ENCODE measurements around the gene DUSP1.
A peak's percentile ranks its signal among the peaks of the same experiment; 100 is the strongest.

DUSP1 gene

GRCh38 chr5:172777881-172778814, 7.2 kb upstream of the DUSP1 start:
- no peak for DNase-seq (ENCODE audit: low spot score)

DNA sequence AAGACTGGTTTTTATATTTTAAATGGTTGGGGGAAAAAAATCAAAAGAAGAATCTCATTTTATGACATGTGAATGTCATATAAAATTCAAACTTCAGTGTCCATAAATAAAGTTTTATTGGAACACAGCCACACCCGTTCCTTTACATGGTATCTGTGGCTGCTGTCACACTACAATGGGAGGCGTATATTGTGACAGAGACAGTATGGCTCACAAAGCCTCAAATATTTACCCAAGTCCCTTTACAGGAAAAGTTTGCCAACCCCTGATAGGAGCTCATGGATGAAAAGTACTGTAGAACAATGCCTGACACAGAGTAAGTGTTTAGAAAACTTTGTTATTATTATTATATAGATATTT, 5.2 kb upstream of the DUSP1 start:
- no peak for DNase-seq (ENCODE audit: low spot score)

DNA sequence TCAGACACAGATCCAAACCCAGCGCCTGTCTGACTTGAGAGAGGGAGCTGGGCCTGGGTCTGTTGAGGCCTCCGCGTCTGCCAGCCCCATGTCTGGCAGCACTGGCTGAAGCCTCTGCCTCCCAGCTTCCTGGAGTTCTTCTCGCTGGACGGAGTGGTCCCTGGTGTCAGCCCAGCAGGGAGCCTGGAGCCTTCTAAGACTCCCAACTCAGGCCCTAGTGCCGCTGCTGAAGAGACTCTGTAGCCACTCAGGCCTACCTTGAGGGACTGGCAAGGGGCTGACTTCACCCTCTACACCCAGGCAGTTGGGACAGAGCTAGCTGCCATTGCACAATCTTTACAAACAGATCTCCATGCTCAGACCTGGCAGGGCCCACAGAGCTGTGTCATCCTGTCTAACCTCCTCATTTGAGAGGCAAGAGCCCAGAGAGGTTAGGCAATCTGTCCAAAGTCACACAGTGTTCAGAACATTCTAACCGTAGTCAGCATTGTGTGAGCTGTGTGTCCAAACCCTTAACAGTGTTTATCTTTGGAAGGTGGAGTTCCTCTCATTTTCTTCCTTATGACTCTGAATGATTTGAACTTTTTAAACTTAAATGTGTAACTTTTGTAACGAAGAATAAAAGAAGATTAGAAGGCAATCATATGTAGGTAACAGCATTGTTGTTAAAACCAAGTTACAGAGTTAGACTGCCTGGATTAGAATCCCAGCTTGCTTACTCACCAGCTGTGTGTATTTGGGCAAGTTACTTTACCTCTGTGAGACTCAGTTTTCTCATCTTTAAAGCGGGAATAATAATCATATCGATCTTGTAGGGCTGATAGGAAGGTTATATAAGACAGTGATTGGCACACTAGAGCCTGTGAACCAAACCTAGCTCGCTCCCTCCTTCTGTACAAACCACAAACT, 4.6 kb upstream of the DUSP1 start:
- DNase-seq (ENCODE audit: low spot score): no peak

DNA sequence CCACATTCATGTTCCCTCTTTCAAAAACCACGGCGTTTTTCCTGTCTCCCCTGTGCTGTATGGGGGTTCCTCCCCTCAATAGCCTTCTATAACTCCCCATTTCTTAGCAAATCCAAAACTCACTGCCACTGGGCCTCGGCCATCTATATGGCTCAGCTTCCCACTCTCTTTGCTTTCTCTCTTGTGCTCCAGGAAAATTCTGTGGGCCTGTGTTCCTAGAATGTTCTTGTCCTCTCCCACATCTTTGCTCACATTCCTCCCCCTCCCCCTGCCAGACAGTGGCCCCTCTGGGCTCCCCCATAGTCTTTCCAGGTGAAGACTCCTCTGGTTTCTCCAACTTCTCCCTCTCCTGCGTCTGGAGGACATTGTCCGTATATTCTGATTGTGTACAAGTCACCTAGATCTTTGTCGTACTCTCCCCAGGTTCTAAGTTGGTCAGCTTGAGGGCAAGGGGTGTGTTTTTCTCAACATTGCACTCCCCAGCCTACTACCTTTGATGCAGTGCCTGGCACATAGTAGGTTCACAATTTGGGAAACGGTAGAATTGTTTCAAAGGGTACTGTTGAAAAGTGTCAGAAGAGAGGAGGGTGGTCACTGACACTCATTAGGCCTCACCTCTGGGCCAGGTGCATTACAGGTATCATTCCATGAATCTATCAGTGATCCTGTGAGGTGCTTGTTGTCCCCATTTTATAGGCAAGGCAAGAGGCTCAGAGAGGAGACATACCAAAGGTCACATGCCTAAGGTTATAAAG, 3.7 kb upstream of the DUSP1 start:
- DNase-seq (ENCODE audit: low spot score): no peak

GRCh38 chr5:172773481-172774469, 2.8 kb upstream of the DUSP1 start:
- no peak for DNase-seq (ENCODE audit: low spot score)

DNA sequence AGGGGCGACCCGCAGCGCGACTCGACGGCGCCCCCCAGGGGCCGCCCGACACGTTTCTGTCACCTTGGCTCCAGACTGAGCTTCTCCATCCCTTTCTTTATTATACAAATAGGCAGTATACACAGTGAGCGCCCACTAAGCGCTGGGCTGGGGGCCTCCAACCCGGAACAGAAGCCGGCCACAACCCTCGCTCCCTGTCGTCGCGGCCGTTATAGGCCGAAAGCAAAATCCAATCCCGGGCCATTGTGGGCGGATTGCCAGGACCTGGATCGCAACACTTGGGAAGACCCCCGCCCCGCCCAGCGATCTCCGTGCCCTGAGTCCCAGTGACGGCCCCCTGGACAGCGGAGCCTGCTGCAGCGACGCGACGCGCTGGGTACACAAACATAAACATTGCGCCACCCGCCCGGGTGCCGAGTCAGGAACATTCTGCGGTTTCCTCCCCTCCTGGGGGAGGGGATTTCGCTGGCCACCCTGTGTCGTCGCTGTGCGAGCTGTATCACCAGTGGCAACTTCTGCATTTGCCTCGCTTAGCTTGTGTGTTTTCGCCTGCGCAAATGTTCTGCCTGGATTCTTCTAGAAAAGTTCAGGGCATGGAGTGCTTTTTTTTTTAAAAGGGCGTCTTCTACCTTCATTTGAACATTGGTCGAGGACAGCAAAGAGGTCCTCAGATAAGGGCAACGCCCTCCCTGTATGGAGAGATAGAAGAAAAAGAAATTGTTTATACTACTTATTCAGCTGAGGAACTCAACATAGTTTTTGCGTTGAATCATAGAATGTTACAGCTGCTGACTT, 1.3 kb upstream of the DUSP1 start:
- DNase-seq (ENCODE audit: low spot score): peak; percentile 35

DNA sequence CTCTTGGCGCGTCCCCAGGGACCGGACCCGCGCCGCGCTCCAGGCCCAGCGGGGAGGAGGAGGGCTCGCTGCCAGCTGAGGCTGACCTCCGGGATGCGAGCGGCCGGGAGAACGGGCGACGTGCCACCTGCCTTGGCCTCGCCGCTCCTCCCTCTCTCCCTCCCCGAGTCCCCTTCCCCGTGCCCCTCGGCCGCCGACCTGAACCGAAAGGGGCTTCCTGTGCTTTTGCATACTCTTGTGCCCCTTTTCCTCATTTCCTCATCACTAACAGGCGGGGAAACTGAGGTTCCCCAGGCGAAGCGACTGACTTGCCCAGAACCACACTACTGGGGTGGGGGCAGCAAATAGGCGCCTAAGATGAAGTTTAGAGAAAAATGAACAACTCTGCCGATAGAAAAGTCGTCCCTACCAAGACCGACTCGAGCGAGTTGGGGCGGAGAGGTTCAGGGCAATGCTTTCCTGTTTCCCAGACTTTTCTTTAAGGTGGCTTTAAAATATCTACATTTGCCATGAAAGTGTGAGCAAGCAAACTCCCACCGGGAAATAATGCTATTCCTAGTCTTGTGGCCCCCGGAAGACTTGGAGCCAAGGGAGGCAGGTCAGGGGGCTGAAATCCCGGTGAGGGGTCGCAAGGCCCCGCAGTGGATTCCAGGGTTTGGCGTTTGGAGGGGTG, 580 bp upstream of the DUSP1 start:
- DNase-seq (ENCODE audit: low spot score): no peak

DNA sequence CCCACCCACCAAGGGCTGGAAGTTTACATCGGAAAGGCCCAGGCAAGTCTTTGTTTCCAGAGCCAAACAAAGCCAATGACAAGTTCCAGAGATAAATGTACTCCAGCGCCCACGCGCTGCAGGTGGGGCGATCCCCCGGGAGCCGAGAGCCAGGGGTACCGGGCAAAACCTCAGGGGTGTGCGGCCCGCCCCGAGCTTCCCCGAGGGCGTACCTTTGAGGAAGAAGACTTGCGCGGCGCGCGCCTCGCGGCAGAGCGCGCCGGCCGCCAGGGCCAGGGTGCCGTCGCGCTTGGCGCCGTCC, 671 bp downstream of the DUSP1 start:
- no peak for DNase-seq (ENCODE audit: low spot score)

DNA sequence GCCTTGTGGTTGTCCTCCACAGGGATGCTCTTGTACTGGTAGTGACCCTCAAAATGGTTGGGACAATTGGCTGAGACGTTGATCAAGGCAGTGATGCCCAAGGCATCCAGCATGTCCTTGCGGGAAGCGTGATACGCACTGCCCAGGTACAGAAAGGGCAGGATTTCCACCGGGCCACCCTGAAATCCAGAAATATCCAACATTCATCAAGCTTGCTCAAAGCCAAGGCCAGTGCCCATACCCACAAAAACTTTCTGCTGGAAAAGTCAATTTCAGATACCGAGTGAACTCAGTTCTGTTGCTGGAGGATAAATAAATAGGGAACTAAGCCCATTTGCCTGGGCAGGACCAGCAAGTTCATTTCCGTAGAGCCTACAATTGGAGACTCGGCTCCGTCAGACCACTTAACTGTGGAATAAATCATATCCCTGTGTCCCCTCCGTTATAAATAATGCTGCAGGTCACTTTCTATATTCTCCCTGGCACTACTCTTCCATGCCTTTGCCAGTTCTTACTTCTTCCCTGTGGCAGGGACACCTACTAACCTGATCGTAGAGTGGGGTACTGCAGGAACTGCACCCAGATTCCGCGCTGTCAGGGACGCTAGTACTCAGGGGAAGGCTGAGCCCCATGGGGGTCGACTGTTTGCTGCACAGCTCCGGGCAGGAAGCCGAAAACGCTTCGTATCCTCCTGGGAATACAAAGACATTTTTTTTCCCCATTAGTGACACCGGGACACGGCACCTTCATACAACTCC, 1.2 kb downstream of the DUSP1 start:
- DNase-seq (ENCODE audit: low spot score): no peak

DNA sequence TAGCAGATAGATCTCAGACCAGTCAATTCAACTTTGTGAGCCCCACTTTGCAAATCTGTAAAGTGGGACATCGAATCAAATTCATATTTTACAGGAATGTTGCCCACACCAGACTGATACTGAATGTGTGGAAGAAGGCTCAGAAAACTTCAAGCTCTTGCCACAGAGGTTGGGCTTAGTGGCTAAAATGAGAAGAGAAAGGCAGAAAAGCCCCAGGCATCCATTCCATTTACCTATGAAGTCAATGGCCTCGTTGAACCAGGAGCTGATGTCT, 1.7 kb downstream of the DUSP1 start:
- DNase-seq (ENCODE audit: low spot score): no peak

DNA sequence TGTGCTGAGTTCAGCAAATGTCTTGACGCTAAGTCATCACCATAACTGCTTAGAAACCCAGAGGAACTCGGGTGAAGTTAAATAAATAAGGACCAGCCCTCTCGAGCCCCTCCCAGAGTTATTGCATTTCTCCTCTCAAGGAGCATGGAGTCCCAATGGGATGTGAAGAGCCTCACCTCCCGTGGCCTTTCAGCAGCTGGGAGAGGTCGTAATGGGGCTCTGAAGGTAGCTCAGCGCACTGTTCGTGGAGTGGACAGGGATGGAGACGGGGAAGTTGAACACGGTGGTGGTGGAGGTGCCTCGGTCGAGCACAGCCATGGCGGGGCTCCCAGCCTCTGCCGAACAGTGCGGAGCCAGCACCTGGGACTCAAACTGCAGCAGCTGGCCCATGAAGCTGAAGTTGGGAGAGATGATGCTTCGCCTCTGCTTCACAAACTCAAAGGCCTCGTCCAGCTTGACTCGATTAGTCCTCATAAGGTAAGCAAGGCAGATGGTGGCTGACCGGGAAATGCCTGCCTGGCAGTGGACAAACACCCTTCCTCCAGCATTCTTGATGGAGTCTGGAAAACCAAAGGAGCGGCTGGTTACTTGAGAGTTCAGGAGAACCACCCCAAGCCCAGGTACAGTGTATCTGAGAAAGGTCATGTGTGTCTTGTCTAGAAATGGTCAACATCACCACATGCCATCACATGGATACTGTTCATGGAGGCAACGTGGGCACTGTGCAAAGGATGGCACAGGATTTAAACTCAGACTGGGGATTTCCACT, 2.2 kb downstream of the DUSP1 start:
- DNase-seq (ENCODE audit: low spot score): no peak

DNA sequence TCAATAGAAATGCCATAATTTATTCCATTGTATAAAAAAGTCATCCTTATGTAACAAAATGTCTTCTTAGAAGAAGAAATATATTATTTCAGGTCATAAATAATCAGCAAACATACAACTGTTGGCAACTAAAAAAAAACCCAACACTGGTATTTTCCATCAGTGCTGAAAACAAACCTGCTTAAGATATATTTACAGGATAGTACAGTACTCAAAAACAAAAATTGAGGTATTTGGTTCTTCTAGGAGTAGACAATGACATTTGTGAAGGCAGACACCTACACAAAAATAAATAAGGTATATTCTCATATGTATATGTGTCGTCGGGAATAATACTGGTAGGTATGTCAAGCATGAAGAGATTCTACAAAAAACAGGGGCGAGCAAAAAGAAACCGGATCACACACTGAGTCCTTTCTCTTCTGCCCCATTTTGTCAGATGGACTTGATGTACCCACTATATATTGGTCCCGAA, 2.9 kb downstream of the DUSP1 start:
- DNase-seq (ENCODE audit: low spot score): no peak

DNA sequence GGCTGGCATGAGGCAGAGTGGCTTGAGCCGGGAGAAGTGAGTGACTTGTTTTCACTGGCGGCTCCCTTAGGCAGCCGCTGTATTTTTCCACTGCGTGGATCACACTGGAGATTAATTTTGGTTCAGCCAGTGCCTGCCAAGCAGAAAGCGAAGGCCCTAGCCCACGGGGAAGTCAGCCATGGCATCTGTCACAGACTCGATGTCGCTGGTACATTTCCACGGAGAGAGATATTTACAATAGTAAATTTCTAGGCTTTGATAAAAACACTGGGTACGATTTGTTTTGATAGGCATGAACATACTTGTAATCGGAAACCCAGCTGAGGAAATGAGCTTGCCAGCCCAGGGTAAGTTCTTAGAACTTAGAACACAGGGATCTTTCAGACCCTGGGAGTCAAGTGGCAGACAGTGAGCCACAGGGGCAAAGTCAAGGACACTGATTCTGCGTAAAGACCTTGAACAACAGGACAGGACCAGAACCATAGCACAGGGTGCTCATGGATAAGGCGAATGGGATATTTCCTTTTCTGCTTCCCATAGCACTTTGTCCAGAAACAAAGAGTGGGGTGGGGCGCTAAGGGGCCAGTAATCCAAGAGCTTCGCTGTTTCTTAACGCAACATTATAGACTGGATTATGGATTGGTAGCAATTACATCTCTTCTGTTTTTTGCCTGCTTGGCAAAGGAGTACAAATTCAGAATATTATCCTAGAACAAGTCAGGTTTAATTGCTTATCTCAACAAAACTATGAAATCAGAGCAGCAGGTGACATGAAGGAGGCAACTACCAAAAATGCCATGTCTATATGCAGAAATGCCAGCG, 4.5 kb downstream of the DUSP1 start:
- peak; percentile 42 for DNase-seq (ENCODE audit: low spot score)

GRCh38 chr5:172765766-172766286, 5.2 kb downstream of the DUSP1 start:
- DNase-seq (ENCODE audit: low spot score): no peak

- DNase-seq (ENCODE audit: low spot score): peak; percentile 86
These were observed 5.9 kb downstream of the DUSP1 start for GRCh38 chr5:172764861-172765765.

DNA sequence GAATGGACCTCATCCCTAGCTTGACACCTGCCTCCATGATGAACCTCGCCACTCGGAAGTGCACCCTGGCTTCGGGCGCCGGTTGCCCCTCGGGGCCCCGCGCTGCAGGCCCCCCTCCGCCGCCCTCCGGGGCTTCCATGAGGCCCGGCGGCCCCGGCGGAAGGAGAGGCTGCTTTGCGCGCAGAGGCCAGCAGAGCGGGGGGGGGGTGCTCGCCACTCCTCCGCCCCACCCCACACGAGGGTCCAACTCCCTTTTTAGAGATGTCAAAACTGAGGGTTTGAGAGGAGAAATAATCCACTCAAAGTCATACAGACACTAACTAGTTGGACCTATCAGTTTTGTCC, 7.9 kb downstream of the DUSP1 start:
- no peak for DNase-seq (ENCODE audit: low spot score)

All from COLO829 (cell line).